Activated CD8-positive, alpha-beta T cell treated with anti-CD3 and anti-CD28 coated beads for 36 hours (primary cell): ENCODE measurements around the gene GTF3C1. TPM values are rescaled to one million over a fixed set of nuclear protein-coding genes. Genes with fewer than 3 reads are reported as not detected.

Experiments used
- ATAC-seq: fragments of 200-7000 bp; cut with Tn5 transposase; one replicate; pipeline ENCODE4 v1.10.0; 2021; ENCODE audit warnings: mild to moderate bottlenecking, moderate library complexity
- CTCF ChIA-PET: fragments of 350-600 bp; sonication (Branson Sonifier 250); formaldehyde crosslinking; loops from one replicate; lab custom pipeline; 2021; ENCODE audit warnings: antibody characterized with exemption; lab: Charles Lee
- POLR2A ChIA-PET: fragments of 350-600 bp; sonication (Branson Sonifier 250); formaldehyde crosslinking; loops from one replicate; lab custom pipeline; 2021; ENCODE audit warnings: antibody characterized with exemption; lab: Charles Lee
- DNase-seq: peaks from one replicate; pipeline ENCODE4 v3.0.0-alpha.2; 2020
- H3K27ac Mint-ChIP-seq: one replicate; pipeline ENCODE4 v1.8.0; 2021; ENCODE audit warnings: mild to moderate bottlenecking, mixed read lengths
- H3K27me3 Mint-ChIP-seq: one replicate; pipeline ENCODE4 v1.8.0; 2021; ENCODE audit warnings: mixed read lengths
- H3K36me3 Mint-ChIP-seq: one replicate; pipeline ENCODE4 v1.8.0; 2021; ENCODE audit warnings: low read depth, mixed read lengths
- H3K4me1 Mint-ChIP-seq: one replicate; pipeline ENCODE4 v1.8.0; 2021; ENCODE audit warnings: low read depth, mixed read lengths
- H3K4me3 Mint-ChIP-seq: one replicate; pipeline ENCODE4 v1.8.0; 2021; ENCODE audit warnings: mild to moderate bottlenecking, moderate library complexity, mixed read lengths
- H3K9me3 Mint-ChIP-seq: one replicate; pipeline ENCODE4 v1.8.0; 2021; ENCODE audit warnings: mixed read lengths
- CTCF ChIP-seq: fragments of 200-600 bp; IDR thresholded peaks from one replicate; pipeline ENCODE4 v1.8.0; 2022; ENCODE audit warnings: antibody characterized with exemption, mild to moderate bottlenecking
- intact Hi-C: fragments of 100-400 bp; cut with micrococcal nuclease; formaldehyde crosslinking; loops from one replicate; pipeline ENCODE4 v1.10.0; 2022
- total RNA-seq, 2 experiments: library from RNA; stranded (reverse); gene quantifications; one replicate each; pipeline ENCODE4 v1.2.3, GENCODE V29; 2021

GTF3C1 gene
- total RNA-seq, 2 experiments from 2014 or later, result 55.9 to 58.6 TPM

- CTCF ChIA-PET, result interaction anchor here (0.8 kb wide), 1 partner anchor 52 kb away, joined by 4 read pairs; no protein-coding TSS in a partner anchor
- intact Hi-C loops, result no loop called here
These were observed 18.4 kb upstream of the GTF3C1 start for GRCh38 chr16:27568077-27568476.

GRCh38 chr16:27566417-27566816 is 16.7 kb upstream of the GTF3C1 start:
- no peaks in the 10 kb centered on the region for H3K36me3 Mint-ChIP-seq
- no peaks in the 10 kb centered on the region for H3K4me1 Mint-ChIP-seq
- no peak overlapping the region for H3K4me3 Mint-ChIP-seq

More at GRCh38 chr16:27568077-27568476, 18.4 kb upstream of the GTF3C1 start:
- ATAC-seq (no peak), DNase-seq (no peak)
- Mint-ChIP-seq H3K4me1 (no peaks in the 10 kb centered on the region), H3K4me3 (no peak overlapping the region), H3K36me3 (no peaks in the 10 kb centered on the region), H3K27me3 (no peaks in the 10 kb centered on the region), H3K27ac (no peak overlapping the region), H3K9me3 (no peaks in the 10 kb centered on the region)
- no peak for TF ChIP-seq CTCF
- POLR2A ChIA-PET, result no interaction called here

GRCh38 chr16:27564224-27564623 is 14.5 kb upstream of the GTF3C1 start:
- H3K4me3 Mint-ChIP-seq, result no peak overlapping the region
- no peak for ATAC-seq
- TF ChIP-seq CTCF, result no peak
- ChIA-PET POLR2A (interaction anchor here (1.1 kb wide), 1 partner anchor 13 kb away, joined by 3 read pairs; no protein-coding TSS in a partner anchor), CTCF (no interaction called here)
- intact Hi-C loops, result no loop called here
- no peaks in the 10 kb centered on the region for H3K36me3 Mint-ChIP-seq
- H3K27ac Mint-ChIP-seq, result no peak overlapping the region
- no peaks in the 10 kb centered on the region for H3K4me1 Mint-ChIP-seq
- no peaks in the 10 kb centered on the region for H3K27me3 Mint-ChIP-seq
- no peak for DNase-seq
- no peaks in the 10 kb centered on the region for H3K9me3 Mint-ChIP-seq

More at GRCh38 chr16:27566417-27566816, 16.7 kb upstream of the GTF3C1 start:
- intact Hi-C loops, result no loop called here
- ATAC-seq (no peak), DNase-seq (no peak)
- TF ChIP-seq CTCF, result no peak
- ChIA-PET CTCF (no interaction called here), POLR2A (no interaction called here)
- Mint-ChIP-seq H3K27me3 (no peaks in the 10 kb centered on the region), H3K9me3 (no peaks in the 10 kb centered on the region), H3K27ac (no peak overlapping the region)

GRCh38 chr16:27561216-27561615 is 11.5 kb upstream of the GTF3C1 start:
- H3K4me1 Mint-ChIP-seq, result no peaks in the 10 kb centered on the region
- POLR2A ChIA-PET, result no interaction called here

GRCh38 chr16:27558932-27559331 is 9.2 kb upstream of the GTF3C1 start:
- Mint-ChIP-seq H3K9me3 (no peaks in the 10 kb centered on the region), H3K27me3 (no peaks in the 10 kb centered on the region), H3K4me1 (no peaks in the 10 kb centered on the region), H3K36me3 (no peaks in the 10 kb centered on the region), H3K27ac (no peak overlapping the region), H3K4me3 (no peak overlapping the region)
- POLR2A ChIA-PET, result no interaction called here
- intact Hi-C loops, result no loop called here
- CTCF ChIA-PET, result interaction anchor here (1.0 kb wide), 1 partner anchor 9 kb away, joined by 4 read pairs; the partner anchor contains the start of gene KATNIP
- no peak for ATAC-seq
- DNase-seq, result no peak
- TF ChIP-seq CTCF, result no peak

More at GRCh38 chr16:27561216-27561615, 11.5 kb upstream of the GTF3C1 start:
- Mint-ChIP-seq H3K9me3 (no peaks in the 10 kb centered on the region), H3K4me3 (no peak overlapping the region), H3K27ac (no peak overlapping the region), H3K27me3 (no peaks in the 10 kb centered on the region), H3K36me3 (no peaks in the 10 kb centered on the region)
- CTCF ChIA-PET, result no interaction called here
- intact Hi-C loops, result no loop called here
- ATAC-seq (no peak), DNase-seq (no peak)
- TF ChIP-seq CTCF, result no peak
